ENCODE data around the gene HERC3.

The HERC3 gene

DNA sequence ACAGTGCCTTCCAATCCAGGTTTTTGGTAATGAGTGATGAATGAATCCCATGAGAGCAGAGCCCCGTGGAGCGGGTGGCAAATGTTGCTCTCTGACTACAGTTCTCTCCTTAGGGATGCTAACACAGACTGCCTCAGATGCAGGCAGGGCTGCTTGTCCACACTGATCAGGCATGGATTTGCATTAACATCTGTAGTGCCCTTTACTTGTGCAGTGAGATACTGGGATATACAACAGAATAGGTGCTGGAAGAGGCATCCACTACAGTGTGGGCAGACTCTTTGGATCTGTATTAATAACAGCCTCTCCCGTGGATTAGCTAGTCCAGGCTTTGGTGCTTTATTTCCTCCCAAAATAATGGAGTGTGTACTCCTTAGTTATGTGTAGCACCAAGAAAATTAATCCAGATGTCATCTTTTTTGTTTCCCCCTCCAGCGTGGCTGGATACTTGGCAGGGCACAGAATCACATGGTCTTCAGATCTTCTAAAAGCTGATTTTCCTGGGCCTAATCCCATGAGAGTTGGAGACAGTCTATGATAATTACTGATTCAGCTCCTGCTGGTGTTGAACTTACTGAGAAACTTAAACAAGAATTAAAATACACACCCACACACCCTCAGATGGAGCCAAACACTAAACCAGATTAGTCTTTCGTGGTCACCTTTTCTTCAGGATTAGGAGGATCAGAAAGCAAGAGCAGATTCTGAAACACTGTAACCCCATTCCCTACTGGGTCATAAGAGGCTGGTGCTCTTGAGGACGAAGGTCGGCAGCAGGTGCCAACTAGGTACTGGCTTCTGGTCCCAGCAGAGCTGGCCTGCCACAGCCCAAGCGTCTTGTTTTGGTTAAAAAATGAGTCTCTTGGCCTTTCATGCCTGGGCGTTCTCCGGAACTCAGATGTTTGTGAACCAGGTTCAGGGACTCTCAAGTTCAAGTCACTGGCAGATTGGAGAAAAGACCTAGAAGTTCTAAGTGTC, 128.5 kb downstream of the HERC3 start:
- DNase-seq: no peak

DNA sequence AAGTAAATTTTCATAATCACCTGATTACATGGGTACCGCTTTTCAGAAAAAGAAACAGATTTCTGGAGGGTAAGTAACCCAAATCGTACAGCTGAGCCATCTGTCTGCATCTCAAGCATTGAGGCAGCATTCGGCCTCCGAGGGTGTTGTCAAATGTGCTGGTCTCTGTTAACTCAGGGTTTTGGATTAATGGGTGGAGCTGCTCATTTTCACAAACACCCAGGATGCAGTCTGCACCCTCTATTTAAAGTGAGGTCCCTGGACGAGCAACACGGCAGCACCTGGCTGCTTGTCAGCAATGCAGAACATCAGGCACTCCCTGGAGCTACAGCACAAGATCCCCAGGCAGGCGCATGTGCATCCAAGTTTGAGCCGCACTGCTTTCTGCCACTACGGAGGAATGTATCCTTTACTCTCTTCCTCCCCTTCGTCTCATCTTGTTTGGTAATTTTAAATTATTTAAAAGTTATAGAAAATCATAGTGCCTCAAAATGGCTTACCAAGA, 130.0 kb downstream of the HERC3 start:
- no peak for DNase-seq

DNA sequence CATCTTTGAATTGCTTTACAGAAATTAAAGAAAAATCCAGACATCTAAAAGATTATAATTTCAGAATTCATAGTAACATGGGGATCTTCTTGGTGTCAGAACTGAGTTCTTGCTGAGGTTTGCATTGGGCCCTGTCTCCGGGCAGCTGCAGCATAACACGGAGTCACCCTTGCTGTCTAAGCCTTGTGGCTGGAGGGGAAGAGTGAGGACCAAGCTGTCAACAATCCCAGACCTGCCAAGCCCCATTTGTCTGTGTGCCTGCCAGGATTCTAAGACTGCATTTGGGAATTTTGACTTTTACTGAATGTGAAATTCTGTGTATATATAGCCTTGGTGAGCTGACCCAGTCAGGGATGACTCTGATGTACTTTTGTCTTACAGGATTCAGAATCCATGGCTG, 130.5 kb downstream of the HERC3 start:
- DNase-seq: no peak

DNA sequence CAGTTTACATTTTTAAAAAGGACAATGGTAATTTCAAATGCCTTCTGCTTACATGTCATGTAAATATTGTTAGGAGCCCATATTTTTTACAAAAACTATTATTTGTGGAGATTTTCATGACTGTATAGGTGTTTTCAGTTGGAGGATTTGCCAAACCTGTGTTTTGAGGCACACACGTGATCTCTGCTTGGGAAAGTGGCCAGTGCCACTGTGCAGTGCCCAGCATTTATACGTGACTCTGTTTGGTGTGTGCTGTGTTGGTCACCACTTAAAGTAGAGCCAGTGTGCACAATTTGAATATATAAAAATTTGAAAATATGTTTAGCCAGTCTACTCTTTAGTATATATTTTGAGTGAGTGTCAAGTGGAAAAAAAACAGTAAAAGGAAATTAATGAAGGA, 132.1 kb downstream of the HERC3 start:
- no peak for DNase-seq

DNA sequence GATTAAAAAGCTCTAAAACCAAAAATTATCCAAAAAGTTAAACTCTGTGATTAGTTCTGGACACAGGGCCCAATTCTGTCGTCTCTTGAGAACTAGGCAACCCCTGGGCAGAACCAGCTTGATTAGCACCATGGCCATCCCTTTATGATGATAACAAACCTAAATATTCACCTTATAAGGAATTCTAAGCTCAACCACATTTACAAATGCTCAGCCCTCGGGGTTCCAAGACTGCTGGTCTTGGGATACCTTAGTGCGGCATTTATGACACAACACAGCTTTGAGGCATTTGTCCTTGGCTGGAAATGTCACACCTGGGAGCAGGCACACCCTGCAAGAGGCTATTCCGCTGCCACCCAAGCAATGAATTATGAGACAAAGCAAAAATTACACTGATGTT, 132.9 kb downstream of the HERC3 start:
- DNase-seq: no peak

DNA sequence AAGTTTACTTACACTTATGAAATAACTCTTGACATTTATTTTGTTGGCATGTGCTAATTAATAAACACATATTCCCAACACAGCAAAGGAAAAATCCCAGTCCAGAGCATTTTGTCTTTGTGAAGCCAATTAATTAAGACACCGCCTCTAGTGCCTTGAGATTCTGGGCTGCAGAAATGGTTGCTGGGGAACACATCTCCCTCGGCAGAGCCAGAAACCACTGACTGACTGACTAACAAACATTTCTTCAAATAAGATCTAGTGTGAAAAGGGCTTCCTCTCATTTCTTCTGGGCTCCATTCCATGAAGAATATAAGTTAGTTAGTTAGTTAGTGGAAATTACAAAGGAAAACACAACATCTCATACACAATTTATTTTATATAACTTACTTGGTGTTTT, 133.7 kb downstream of the HERC3 start:
- DNase-seq: no peak

DNA sequence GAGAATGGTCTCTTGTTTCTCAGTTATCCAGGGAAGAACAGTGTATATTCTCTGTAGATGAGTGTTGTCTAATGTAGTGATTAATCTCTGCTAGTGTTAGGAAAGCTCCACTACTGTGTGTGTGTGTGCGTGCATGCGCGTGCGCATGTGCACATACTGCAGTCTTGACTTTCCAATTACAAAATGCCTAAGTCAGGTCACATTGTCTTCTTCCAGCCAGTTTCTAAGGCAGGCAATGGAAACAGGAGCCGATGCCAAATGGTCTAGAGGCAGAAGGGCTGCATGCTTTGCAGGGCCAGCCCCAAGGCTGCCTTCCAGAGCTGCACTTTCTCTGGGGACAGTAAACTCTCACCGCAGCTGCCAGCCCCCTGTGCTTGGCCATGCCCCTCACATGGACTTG, 135.9 kb downstream of the HERC3 start:
- DNase-seq: no peak

DNA sequence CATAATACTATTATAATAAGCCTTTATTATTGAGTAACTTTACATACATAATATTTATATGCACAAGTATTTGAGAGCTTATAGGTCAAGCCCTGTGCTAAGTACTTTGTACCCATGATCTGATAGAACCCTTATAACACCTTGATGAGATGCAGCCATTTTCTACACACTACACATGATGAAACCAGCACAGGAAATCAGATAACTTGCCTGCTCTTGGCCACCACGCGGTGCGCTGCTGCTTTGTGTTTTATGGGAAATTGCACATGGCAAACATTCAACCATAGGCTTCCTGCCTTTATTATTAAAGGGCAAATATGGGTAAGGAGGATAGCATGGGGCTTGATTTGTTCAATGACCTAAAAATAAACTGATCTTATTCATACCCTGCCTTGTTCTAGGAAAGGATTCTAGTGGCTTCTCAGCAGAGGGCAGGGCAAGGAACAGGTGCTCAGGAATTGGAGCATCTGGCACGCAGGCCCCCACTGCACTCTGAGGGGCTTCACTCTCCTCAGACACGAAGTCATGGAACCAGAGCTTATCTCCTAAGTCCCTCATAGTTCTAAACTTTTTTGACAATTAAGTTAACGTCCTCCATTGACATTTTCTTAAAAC, 137.0 kb downstream of the HERC3 start:
- DNase-seq: no peak

DNA sequence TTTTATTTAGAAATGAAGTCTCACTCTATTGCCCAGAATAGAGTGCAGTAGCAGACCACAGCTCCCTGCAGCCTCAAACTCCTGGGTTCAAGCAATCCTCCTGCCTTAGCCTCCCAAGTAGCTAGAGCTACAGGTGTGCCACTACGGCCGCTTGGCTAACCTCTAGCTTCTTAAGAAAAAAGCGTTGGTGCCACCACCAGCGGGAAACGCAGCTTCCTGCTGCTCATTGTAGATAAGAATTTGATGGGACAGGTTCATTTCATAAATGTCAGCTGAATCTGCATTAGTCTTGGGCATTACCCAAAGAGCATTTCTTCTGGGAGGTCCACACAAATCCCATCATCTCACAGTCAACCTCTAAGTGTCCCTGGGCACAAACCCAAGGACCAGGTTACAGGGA, 138.5 kb downstream of the HERC3 start:
- no peak for DNase-seq

DNA sequence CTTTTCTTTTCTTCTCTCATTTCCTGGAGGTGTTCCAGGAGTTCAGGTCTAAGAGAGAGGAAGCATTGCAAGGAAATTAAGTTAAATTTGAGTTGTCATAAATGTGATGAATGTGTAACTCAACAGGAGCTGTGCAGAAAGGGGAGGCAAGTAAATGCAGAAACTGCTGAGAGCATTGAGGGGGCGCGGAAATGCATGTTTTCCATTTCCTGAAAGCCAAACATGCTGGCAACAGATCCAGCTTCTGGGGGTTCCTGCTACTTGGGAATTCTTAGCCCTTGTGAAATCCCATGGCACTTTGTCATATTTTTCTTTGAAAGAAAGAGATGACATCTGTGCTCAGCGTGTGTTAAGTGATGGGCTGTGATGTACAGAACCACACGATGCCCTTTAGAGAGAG, 139.1 kb downstream of the HERC3 start:
- no peak for DNase-seq

DNA sequence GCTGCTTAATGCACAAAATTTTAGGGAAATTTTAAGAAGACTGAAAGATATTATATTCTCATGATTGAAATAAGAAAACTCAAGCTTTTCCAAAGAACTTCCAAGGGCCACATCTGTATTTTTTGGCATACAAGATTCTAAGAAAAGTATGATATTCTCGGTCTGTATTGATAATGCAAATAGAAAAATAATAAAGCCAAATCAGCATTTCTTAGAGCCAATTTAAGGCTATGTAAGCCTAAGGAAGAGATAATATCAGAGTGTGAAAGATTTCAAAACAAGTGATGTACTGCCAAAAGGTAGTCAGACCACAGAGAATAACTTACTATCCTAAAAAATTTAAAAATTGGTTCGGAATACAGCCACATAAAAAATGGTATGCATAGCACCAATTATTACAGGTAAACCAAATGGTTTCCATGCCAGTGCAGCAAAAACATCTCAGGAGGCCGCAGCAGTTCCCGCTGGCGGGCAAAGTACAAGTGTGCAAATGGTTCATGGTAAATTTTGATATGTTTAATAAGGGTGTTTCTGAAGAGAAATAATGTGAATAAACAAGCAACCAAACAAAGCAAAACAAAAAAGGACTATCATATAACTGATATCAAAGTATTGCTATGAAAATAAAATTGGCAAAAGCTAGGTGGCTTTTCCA, 140.6 kb downstream of the HERC3 start:
- DNase-seq: no peak

DNA sequence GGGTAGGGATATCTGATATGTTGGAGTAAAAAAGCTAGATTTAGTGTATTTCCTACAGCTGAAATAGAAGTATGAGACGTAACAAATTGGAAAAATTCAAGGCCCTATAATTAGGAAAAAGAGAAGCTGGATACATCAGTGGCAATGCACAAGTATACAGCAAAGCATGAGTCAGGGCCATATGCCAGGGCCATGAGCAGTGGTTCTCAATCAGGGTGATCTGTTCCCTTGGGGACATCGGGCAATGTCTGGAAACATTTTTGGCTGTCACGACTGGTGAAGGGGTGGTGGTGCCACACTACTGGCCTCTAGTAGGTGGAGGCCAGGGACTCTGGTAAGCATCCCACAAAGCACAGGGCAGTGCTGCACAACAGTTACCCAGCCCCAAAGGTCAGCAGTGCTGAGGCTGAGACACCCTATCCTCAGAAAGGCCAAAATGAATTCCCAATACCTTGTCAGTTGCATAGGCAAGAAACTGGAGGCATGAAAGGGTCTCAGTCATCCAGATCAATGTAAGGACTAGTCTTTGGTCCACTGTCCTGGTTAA, 142.2 kb downstream of the HERC3 start:
- no peak for DNase-seq

DNA sequence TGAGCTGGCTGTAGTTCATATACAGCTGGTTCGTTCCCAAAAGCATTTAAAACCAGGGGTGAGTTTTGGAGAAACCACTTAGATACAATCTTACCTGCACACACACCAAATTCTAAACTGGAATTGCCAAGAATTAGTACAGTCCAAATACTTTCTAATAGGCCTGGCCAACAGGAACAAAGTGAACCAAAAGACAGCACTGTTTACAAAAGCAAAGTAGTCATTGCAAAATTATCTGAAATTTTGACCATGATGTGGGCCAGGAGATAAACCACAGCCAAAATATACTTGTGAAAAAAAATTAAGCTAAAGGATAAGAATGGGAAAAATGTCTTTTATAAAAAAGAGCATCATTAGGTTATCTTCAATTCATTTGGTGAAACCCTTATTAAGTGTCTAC, 143.3 kb downstream of the HERC3 start:
- no peak for DNase-seq

DNA sequence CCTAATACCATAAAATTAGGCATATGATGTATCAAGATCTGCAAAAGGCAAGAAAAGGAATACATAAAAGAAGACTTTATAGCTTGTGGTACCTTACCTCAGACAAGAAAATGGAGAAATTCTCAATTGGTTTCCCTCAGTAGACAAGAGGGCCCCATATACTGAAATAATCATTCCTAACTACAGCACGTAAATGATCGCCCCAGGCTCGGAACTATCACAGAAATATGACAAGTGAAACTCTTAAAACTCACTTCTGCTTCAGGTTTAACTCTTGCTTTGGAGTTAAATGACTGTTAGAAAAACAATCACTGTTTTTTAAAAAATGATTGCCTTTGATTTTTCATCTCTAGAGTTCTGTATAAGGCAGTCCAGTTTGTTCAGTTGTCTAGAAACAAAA, 144.0 kb downstream of the HERC3 start:
- DNase-seq: no peak

DNA sequence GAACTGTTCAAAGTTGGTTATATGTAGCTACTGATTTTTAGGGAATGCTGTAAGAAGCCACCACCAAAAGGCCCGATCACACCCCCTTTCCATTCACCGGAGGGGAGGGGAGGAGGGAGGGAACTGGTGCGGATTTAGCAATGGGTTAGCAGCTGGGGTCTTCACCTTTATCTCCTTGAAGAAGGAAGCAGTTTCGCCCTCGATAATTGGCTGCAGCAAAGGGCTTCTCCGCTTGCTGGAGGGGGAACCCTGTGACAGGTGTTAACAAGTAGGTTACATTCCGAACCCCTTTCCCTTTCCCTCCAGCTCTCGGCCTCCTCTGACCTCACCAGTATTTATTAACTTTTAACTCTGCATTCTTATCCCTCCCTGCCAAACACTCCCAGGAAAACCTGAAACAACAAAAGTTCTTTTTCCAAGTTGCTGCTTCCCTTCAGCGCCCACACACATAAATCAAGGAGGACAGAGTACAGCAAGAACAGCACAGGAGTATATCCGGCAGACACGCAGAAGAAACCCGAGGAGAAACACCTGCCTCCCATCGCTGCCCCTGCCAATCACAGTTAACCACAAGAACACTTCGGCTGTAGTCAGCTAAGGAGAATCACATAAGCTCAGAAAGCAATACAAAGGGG, 145.1 kb downstream of the HERC3 start:
- no peak for DNase-seq

DNA sequence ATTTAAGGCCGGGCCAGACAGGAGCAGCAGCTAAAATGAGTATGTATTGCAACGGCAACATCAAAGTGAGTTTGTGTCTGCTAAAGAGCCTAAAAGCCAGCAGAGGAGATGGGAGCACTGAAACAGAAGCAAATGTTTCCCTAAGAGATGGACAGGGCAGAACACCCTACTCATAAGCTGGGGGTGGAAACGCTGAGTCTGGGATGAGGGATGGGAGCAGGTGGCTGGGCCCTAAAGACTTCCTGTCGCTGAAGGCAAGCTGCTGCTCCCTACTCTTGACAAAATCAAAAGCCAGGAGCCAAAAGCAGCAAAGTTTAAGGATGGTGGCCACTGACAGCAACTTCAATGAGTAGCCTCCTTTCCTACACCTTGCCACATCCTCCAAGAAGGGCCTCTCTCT, 145.9 kb downstream of the HERC3 start:
- no peak for DNase-seq

DNA sequence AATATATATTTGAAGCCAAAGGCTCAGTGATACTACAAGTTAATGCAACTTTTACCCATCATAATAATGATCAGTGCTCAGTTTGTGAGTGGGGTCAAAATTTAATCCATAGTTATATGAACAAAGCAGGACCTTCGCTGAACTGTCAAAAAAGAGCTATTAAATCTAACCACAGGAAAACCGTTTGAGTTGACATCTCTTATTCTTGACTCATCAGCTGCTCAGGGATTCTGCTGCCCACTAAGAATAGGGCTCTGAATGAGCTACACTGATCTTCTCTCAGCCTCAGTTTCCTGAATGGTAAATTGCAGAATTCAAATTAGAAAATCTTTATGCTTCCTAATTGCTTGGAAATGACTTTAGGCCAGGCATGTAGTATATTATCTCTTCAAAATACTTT, 150.3 kb downstream of the HERC3 start:
- no peak for DNase-seq

DNA sequence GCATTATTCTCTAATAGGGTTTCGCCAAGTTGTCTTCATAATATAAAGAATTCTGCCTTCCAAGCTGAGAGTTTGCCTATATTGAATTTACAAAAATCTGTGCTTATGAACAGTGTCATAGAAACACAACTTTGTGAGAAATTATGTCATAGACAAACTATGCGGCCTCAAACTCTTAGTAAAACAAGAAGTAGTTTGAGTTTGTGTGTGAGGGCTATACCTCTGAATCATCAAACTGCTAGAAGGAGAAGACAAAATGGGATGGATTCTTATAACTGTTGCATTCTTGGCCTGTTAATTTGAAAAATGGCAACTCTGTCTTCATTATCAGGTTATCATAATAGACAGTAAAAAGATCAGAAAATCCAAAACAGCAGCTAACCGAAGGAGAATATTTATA, 151.4 kb downstream of the HERC3 start:
- DNase-seq: no peak

DNA sequence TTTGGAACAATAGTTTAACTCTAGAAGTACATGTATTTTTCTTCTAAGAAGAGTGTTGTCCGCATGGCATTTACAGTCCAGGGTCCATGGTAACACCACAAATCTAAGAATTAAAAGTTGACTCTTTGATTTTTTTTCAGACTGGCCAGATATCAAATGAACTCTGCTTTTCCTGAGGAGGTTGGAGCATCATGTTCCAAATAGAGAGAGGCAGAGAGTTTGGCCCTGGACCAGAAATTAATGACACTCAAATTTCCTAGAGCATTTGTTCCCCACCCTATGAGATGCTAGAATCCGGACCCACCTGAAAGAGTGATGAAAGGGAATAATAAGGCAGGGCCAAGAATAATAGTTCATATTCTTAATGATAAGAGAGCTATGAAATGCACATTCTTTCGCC, 152.3 kb downstream of the HERC3 start:
- no peak for DNase-seq

DNA sequence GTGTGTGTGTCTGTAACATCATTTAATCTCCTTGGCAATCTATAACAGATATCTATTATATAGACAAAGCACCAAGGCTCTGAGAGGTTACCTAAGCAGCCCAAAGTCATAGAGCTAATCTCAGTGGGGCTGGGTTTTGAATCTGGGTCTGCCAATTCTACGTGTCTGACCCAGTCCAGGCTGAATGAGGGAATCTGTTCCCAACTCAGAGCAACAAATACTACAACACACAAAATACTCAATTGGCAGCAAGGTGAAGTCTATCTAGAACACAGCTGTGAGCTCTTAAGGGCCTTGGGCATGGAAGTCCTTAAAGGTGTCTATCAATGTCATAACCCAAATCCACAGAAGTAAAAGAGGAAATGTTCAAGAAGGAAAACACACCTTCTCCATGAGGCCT, 152.9 kb downstream of the HERC3 start:
- DNase-seq: no peak

DNA sequence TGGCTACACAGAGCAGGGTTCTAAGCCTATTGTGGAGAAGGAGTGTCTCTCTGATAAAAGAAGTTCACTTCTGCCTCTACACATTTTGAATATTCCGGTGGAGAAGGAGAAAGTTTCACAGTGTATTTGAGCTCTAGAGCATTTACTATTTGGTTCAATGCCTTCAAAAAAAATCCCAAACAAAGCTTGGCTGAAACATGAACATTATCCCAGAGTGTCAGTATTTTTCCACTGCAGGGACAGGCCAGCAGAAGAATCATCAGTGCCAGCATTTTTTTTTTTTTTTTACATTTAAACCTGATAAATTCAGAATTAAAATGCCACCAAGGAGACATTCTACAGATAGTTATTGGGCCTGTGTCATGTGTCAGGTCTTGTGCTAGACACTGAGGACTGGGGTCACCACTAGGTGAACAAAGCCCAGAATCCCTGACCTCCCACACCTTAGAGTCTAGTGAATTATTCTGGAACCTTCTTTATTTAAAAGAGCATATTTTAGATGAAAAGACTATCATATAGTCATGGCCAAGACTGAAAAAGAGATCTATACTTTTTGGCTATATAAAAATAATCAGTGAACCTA, 153.4 kb downstream of the HERC3 start:
- no peak for DNase-seq

DNA sequence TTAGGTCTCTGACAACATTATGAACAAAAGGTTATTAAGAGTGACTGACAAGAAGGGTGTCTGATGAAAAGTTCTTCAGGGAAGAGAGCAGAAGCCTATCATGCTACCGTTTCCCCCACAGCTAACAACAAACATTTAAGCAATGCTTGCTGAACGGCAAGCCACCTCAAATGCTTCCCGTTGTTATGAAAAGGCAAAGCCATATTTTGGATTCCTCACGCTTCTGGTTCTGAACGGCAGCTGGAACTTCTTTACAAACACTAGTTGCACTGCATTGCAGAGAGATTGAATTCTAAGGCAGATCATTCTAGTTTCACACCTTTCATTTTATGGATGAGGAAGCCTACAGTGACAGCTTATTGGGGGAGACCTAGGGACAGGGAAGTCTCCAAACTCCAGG, 153.9 kb downstream of the HERC3 start:
- no peak for DNase-seq

DNA sequence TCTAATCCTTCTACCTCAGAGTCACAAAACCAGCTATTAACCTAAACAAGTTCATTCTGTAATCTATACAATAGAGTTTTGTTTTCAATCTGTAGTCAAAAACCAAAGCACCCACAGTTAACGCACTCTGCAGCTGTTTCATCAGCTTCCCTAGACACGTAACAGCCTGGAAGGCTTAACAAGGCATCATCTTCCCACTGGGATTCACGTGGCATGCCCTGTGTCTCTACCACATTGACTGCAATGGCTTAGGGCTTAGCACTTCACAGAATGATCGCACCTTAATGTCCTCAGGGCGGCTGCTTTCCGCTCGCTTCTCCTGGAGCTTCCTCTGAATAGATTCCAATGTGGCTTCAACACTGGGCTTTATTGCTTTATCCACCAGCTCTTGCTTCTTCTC, 155.1 kb downstream of the HERC3 start:
- no peak for DNase-seq
